Esophagus muscularis mucosa (tissue), 4 donors: ENCODE measurements around the gene MRPL54. TPM values are rescaled to one million over a fixed set of nuclear protein-coding genes. Genes with fewer than 3 reads are reported as not detected.

Experiments used
- DNase-seq: peaks from one replicate; pipeline ENCODE4 v3.0.0-alpha.2; 2017; ENCODE audit errors: extremely low spot score
- H3K27ac ChIP-seq, 4 donors: fragments of 200-600 bp; sonication (generic); replicated peaks in 1 of 4; 1 replicate in 3 of 4; 2 replicates in 1 of 4; pipeline ENCODE4 v1.5.1; 2016 to 2019; ENCODE audit warnings: mild to moderate bottlenecking in 1 of 4
- H3K27me3 ChIP-seq, 4 donors: fragments of 200-600 bp; sonication (generic); one replicate each; pipeline versions ENCODE4 v1.5.1 to v1.6.0; 2016 to 2019
- H3K36me3 ChIP-seq, 4 donors: fragments of 200-600 bp; sonication (generic); one replicate each; pipeline ENCODE4 v1.5.1; 2016 to 2019
- H3K4me1 ChIP-seq, 4 donors: fragments of 200-600 bp; sonication (generic); one replicate each; pipeline ENCODE4 v1.5.1; 2016 to 2019
- H3K4me3 ChIP-seq, 4 donors: fragments of 200-600 bp; sonication (generic); 1 replicate in 2 of 4; 2 replicates in 2 of 4; pipeline ENCODE4 v1.5.1; 2016 to 2019; ENCODE audit warnings: mild to moderate bottlenecking in 4 of 4, moderate library complexity in 1 of 4
- H3K9me3 ChIP-seq, 4 donors: fragments of 200-600 bp; sonication (generic); 1 replicate in 3 of 4; 2 replicates in 1 of 4; pipeline ENCODE4 v1.5.1; 2016 to 2019
- CTCF ChIP-seq, 3 experiments: fragments of 200-600 bp in 2 of 3; fragments of 450-650 bp in 1 of 3; sonication (generic) in 2 of 3; IDR thresholded peaks; one replicate each; pipeline ENCODE4 v1.5.1; 2017 to 2019; ENCODE audit warnings: antibody characterized with exemption in 3 of 3, mild to moderate bottlenecking in 2 of 3, moderate library complexity in 1 of 3
- EP300 ChIP-seq: sonication (generic); formaldehyde crosslinking; IDR thresholded peaks from one replicate; pipeline ENCODE4 v1.6.1; 2017; ENCODE audit warnings: antibody characterized with exemption
- POLR2A ChIP-seq: fragments of 450-650 bp; IDR thresholded peaks from one replicate; pipeline ENCODE4 v1.6.1; 2017; ENCODE audit warnings: antibody characterized with exemption, moderate library complexity, mild to moderate bottlenecking, low read depth
- POLR2AphosphoS5 ChIP-seq, 2 donors: sonication (generic); formaldehyde crosslinking; IDR thresholded peaks; one replicate each; pipeline ENCODE4 v1.6.1; 2017; ENCODE audit warnings: antibody characterized with exemption in 2 of 2
- WGBS: methylation state at CpG from one replicate; pipeline ENCODE4 v1.1.5; 2018; 5-methylcytosine and 5-hydroxymethylcytosine counted together
- intact Hi-C: fragments of 100-400 bp; cut with DNase I; formaldehyde crosslinking; loops from one replicate; pipeline ENCODE4 v1.15.1; 2023
- total RNA-seq, 4 donors: library from RNA; depleted of rRNA; stranded (reverse); fragments of >200 nt; gene quantifications; one replicate each; pipeline versions ENCODE4 v1.1.0 to v1.2.1, GENCODE V29; 2016

MRPL54 gene
- total RNA-seq, 4 donors from 2014 or later, result 45.2 to 84.3 (median 77.4) TPM

- 36% methylated on average over 21 of the region's 21 CpGs for WGBS
- H3K4me3 ChIP-seq, result peak overlapping the region; percentile 21 to 48 (median 33)
- no peaks in the 10 kb centered on the region for H3K36me3 ChIP-seq
- DNase-seq, result no peak
- H3K27ac ChIP-seq, result no peak overlapping the region
- TF ChIP-seq POLR2A (no peak), EP300 (no peak), POLR2AphosphoS5 (IDR thresholded peaks at IDR 0.05) (no peak), CTCF (IDR thresholded peaks at IDR 0.05) (no peak)
- peaks cover 0 to 10% (median 6%) of the 10 kb centered on the region in 4 donors for H3K9me3 ChIP-seq
- H3K4me1 ChIP-seq, result peaks cover 8 to 15% (median 13%) of the 10 kb centered on the region in 4 donors
- peaks cover 0 to 67% (median 16%) of the 10 kb centered on the region in 4 donors for H3K27me3 ChIP-seq
- intact Hi-C loops, result no loop called here
Observed at GRCh38 chr19:3800996-3801395, 38.5 kb downstream of the MRPL54 start.

GRCh38 chr19:3801412-3802096 is 39.1 kb downstream of the MRPL54 start:
- Histone ChIP-seq H3K4me3 (peak overlapping the region; percentile 21 to 48 (median 33)), H3K36me3 (no peaks in the 10 kb centered on the region), H3K4me1 (peaks cover 8 to 15% (median 13%) of the 10 kb centered on the region in 4 donors), H3K9me3 (peaks cover 0 to 8% (median 3%) of the 10 kb centered on the region in 4 donors), H3K27ac (no peak overlapping the region), H3K27me3 (peaks cover 0 to 67% (median 16%) of the 10 kb centered on the region in 4 donors)
- WGBS, result 2% methylated on average over 17 of the region's 46 CpGs
- no peak for DNase-seq
- TF ChIP-seq EP300, result no peak
- TF ChIP-seq POLR2A, result no peak
- no peak for TF ChIP-seq CTCF (IDR thresholded peaks at IDR 0.05)
- TF ChIP-seq POLR2AphosphoS5 (IDR thresholded peaks at IDR 0.05), result no peak
- intact Hi-C loops, result no loop called here

GRCh38 chr19:3803114-3803888 is 40.8 kb downstream of the MRPL54 start:
- no peak overlapping the region for H3K27ac ChIP-seq
- peaks cover 8 to 15% (median 13%) of the 10 kb centered on the region in 4 donors for H3K4me1 ChIP-seq
- no peak overlapping the region for H3K4me3 ChIP-seq
- intact Hi-C loops, result no loop called here
- no peak for TF ChIP-seq EP300
- peaks cover 0 to 56% (median 16%) of the 10 kb centered on the region in 4 donors for H3K27me3 ChIP-seq
- no peaks in the 10 kb centered on the region for H3K36me3 ChIP-seq
- no peaks in the 10 kb centered on the region for H3K9me3 ChIP-seq
- 85% methylated on average over 17 of the region's 24 CpGs for WGBS
- DNase-seq, result no peak

GRCh38 chr19:3803986-3804385 is 41.5 kb downstream of the MRPL54 start:
- no peaks in the 10 kb centered on the region for H3K36me3 ChIP-seq
- TF ChIP-seq CTCF (IDR thresholded peaks at IDR 0.05) (no peak), EP300 (no peak), POLR2AphosphoS5 (IDR thresholded peaks at IDR 0.05) (no peak)
- intact Hi-C loops, result no loop called here
- H3K4me1 ChIP-seq, result peaks cover 8 to 15% (median 13%) of the 10 kb centered on the region in 4 donors
- H3K9me3 ChIP-seq, result no peaks in the 10 kb centered on the region
- WGBS, result 54% methylated on average over 2 of the region's 10 CpGs
- no peak for DNase-seq
- H3K27ac ChIP-seq, result no peak overlapping the region
- H3K4me3 ChIP-seq, result no peak overlapping the region
- peaks cover 0 to 49% (median 15%) of the 10 kb centered on the region in 4 donors for H3K27me3 ChIP-seq

DNA sequence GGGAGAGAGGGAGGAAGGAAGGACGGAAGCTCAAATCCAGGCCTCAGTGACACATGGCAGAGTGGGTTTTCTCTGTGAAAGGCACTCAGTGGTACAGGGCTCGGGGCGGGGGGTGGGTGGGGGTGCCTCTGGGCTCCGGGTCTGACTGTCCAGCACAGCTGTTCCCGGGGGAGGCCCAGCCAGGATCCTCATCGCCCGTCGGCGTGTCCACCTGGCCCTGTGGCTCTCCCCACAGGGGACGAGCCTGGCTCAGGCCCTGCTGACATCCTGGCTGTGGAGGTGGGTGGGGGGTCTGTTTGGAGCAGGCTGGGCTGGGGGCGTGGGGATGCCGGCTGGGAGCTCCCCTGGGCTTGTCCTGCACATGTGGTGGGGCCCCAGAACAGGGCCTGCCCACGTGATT is 41.9 kb downstream of the MRPL54 start:
- 85% methylated on average over 11 of the region's 13 CpGs for WGBS
- TF ChIP-seq POLR2A (no peak), CTCF (IDR thresholded peaks at IDR 0.05) (no peak), EP300 (no peak), POLR2AphosphoS5 (IDR thresholded peaks at IDR 0.05) (no peak)
- intact Hi-C loops, result no loop called here
- Histone ChIP-seq H3K4me1 (peaks cover 8 to 15% (median 13%) of the 10 kb centered on the region in 4 donors), H3K27ac (no peak overlapping the region), H3K36me3 (no peaks in the 10 kb centered on the region), H3K4me3 (no peak overlapping the region), H3K27me3 (peaks cover 0 to 45% (median 12%) of the 10 kb centered on the region in 4 donors), H3K9me3 (no peaks in the 10 kb centered on the region)
- DNase-seq, result no peak
